Fibroblast of lung (primary cell): Measurements from ENCODE around the gene LMOD2.

Experiments used
- EZH2 ChIP-seq: IDR thresholded peaks from 2 replicates; pipeline ENCODE4 v1.5.1; 2012; ENCODE audit warnings: low read length, control low read depth, mild to moderate bottlenecking; ENCODE audit errors: missing control alignments
- TF ChIP-seq, protein P1 (sequence below), 2 donors: IDR thresholded peaks in 1 of 2; conservative IDR thresholded peaks in 1 of 2; 1 replicate in 1 of 2; 2 replicates in 1 of 2; pipeline ENCODE4 v1.5.1; 2011 to 2012; ENCODE audit warnings: low read length in 2 of 2, control low read depth in 1 of 2, inconsistent platforms in 1 of 2, low read depth in 1 of 2, mild to moderate bottlenecking in 1 of 2

DNA sequence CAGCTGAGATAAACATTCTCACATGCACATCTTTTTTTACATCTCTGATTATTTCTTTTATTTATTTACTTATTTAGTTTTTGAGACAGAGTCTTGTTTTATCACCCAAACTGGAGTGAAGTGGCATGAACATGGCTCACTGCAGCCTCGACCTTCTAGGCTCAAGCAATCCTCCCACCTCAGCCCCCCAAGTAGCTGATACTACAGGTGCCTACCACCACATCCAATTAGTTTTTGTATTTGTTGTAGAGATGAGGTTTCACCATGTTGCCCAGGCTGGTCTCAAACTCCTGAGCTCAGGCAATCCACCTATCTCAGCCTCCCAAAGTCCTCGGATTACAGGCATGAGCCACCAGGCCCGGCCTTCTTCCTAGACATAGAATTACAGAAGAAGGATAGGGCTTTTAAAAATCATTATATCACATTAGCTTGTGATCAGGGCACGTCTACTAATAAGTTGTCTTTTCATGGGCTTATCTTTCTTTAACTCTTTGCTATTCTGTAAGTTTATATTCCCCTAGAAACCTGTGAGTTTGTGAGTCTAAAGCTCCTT is 48.2 kb upstream of the LMOD2 start:
- TF ChIP-seq, protein P1, sequence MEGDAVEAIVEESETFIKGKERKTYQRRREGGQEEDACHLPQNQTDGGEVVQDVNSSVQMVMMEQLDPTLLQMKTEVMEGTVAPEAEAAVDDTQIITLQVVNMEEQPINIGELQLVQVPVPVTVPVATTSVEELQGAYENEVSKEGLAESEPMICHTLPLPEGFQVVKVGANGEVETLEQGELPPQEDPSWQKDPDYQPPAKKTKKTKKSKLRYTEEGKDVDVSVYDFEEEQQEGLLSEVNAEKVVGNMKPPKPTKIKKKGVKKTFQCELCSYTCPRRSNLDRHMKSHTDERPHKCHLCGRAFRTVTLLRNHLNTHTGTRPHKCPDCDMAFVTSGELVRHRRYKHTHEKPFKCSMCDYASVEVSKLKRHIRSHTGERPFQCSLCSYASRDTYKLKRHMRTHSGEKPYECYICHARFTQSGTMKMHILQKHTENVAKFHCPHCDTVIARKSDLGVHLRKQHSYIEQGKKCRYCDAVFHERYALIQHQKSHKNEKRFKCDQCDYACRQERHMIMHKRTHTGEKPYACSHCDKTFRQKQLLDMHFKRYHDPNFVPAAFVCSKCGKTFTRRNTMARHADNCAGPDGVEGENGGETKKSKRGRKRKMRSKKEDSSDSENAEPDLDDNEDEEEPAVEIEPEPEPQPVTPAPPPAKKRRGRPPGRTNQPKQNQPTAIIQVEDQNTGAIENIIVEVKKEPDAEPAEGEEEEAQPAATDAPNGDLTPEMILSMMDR (conservative IDR thresholded peaks at IDR 0.05 in 1 of 2, IDR thresholded peaks at IDR 0.05 in 1 of 2; ENCODE audit: low read depth in 1 of 2, low read length in 2 of 2), result no peak
- no peak for TF ChIP-seq EZH2
